HEK293T (cell line): ENCODE measurements around the gene PCNX2.

Experiments used
- CTCF ChIA-PET: fragments of 350-600 bp; formaldehyde crosslinking; extraction: SDS; loops from one replicate; lab custom pipeline; 2021; ENCODE audit warnings: antibody characterized with exemption, inconsistent platforms; lab: Yijun Ruan, JAX
- POLR2A ChIA-PET: fragments of 350-600 bp; formaldehyde crosslinking; extraction: SDS; loops from one replicate; lab custom pipeline; 2020; ENCODE audit warnings: antibody characterized with exemption, inconsistent platforms; lab: Yijun Ruan, JAX
- DNase-seq: peaks from one replicate; pipeline ENCODE4 v3.0.0; 2012; ENCODE audit warnings: mixed read lengths; ENCODE audit errors: extremely low spot score
- ARNT ChIP-seq: fragments of 450-650 bp; IDR thresholded peaks from 2 replicates; pipeline ENCODE4 v1.6.1; 2017; ENCODE audit warnings: mild to moderate bottlenecking
- BHLHE40 ChIP-seq: fragments of 450-650 bp; IDR thresholded peaks from 2 replicates; pipeline ENCODE4 v1.6.1; 2016; ENCODE audit warnings: mild to moderate bottlenecking, moderate library complexity, borderline replicate concordance
- CTBP1 ChIP-seq: fragments of 450-650 bp; IDR thresholded peaks from 2 replicates; pipeline ENCODE4 v1.6.1; 2016; ENCODE audit warnings: borderline replicate concordance
- ELF4 ChIP-seq: fragments of 450-650 bp; IDR thresholded peaks from 2 replicates; pipeline ENCODE4 v1.6.1; 2017; ENCODE audit warnings: antibody characterized with exemption
- FOXA1 ChIP-seq: fragments of 450-650 bp; IDR thresholded peaks from 2 replicates; pipeline ENCODE4 v1.6.1; 2016; ENCODE audit warnings: mild to moderate bottlenecking
- FOXK2 ChIP-seq: fragments of 450-650 bp; IDR thresholded peaks from 2 replicates; pipeline ENCODE4 v1.6.1; 2016; ENCODE audit warnings: mild to moderate bottlenecking
- FOXM1 ChIP-seq: fragments of 450-650 bp; IDR thresholded peaks from 2 replicates; pipeline ENCODE4 v1.6.1; 2017; ENCODE audit warnings: mild to moderate bottlenecking, borderline replicate concordance
- HDGF ChIP-seq: fragments of 450-650 bp; IDR thresholded peaks from 2 replicates; pipeline ENCODE4 v1.6.1; 2017; ENCODE audit warnings: antibody characterized with exemption, borderline replicate concordance
- L3MBTL2 ChIP-seq: fragments of 450-650 bp; conservative IDR thresholded peaks from 2 replicates; pipeline ENCODE4 v1.6.1; 2016; ENCODE audit warnings: mild to moderate bottlenecking
- LEF1 ChIP-seq: fragments of 450-650 bp; IDR thresholded peaks from 2 replicates; pipeline ENCODE4 v1.6.1; 2017; ENCODE audit warnings: mild to moderate bottlenecking, borderline replicate concordance
- NFRKB ChIP-seq: fragments of 450-650 bp; IDR thresholded peaks from 2 replicates; pipeline ENCODE4 v1.6.1; 2016; ENCODE audit warnings: mild to moderate bottlenecking, moderate library complexity
- SP1 ChIP-seq: fragments of 450-650 bp; IDR thresholded peaks from 2 replicates; pipeline ENCODE4 v1.6.1; 2017
- SUZ12 ChIP-seq: fragments of 450-650 bp; IDR thresholded peaks from 2 replicates; pipeline ENCODE4 v1.6.1; 2016; ENCODE audit warnings: mild to moderate bottlenecking
- ZNF384 ChIP-seq: fragments of 450-650 bp; IDR thresholded peaks from 2 replicates; pipeline ENCODE4 v1.6.1; 2016
- TF ChIP-seq, protein P1 (sequence below): fragments of 450-650 bp; IDR thresholded peaks from 2 replicates; pipeline ENCODE4 v1.6.1; 2016

Gene PCNX2

DNA sequence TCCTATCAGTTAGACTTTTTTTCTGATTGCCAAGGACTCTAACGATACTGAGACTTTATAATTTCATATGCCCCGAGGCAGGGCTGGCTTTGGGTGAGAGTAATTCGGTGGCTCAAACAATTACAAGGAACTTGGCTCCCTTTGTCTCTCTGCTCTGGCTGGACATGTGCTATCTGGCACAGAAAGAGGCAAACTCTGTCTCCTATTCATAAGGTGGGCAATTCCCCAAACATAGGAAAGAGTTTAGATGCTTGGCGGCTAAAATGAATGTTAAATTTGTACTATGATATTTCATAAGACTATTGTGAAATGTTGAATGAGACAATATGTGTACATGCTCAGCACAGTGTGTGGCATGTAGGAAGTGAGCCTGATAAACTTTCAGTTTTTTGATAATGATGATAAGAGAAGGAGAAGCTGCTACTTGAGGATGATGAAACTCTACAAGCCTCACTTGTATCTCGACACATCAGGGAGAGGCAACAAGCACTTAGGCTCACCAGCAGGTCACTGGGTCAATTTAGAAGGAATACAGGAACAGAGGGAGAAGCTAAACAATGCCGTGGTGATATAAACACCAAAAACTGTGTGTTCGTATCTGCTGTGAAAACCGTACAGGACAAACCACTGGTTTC lies 357.7 kb downstream of the PCNX2 start:
- ChIA-PET POLR2A (no interaction called here), CTCF (no interaction called here)
- TF ChIP-seq, protein P1, sequence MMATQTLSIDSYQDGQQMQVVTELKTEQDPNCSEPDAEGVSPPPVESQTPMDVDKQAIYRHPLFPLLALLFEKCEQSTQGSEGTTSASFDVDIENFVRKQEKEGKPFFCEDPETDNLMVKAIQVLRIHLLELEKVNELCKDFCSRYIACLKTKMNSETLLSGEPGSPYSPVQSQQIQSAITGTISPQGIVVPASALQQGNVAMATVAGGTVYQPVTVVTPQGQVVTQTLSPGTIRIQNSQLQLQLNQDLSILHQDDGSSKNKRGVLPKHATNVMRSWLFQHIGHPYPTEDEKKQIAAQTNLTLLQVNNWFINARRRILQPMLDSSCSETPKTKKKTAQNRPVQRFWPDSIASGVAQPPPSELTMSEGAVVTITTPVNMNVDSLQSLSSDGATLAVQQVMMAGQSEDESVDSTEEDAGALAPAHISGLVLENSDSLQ, result no peak
- TF ChIP-seq NFRKB (no peak), FOXK2 (no peak), ZNF384 (no peak), FOXA1 (no peak), ELF4 (no peak), L3MBTL2 (no peak), SP1 (no peak), HDGF (no peak), FOXM1 (no peak), BHLHE40 (no peak), LEF1 (no peak), SUZ12 (no peak), ARNT (no peak), CTBP1 (no peak)
- DNase-seq, result no peak

DNA sequence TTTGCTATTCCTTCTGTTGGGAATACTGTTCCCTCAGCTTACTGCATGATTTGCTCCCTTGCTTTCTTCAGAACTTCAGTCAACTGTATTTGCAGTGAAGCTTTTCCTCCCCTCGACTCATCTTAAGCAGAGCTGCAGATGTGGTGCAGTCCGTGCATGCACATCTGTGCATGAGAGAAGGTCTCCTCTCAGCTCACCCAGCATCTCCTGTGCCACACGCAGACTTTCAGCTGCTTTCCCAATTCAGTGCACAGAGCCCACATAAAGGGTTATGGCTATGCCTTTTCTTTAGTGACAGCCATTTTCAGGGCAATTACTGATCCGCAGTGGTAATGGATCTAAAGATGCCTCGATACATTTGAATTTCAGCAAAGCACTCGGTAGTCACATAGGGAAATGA lies 358.6 kb downstream of the PCNX2 start:
- ChIA-PET CTCF (no interaction called here), POLR2A (no interaction called here)
- TF ChIP-seq ZNF384 (no peak), HDGF (no peak), ELF4 (no peak)
- no peak for DNase-seq
